ENCODE results near the gene RAC3. TPM values are rescaled to one million over a fixed set of nuclear protein-coding genes. Genes with fewer than 3 reads are reported as not detected.

RAC3 gene
- polyA plus RNA-seq (ENCODE audit: insufficient read length in 3 of 3), result 1 to 10 TPM; 8.2 to 9.3 (median 8.2) TPM

DNA sequence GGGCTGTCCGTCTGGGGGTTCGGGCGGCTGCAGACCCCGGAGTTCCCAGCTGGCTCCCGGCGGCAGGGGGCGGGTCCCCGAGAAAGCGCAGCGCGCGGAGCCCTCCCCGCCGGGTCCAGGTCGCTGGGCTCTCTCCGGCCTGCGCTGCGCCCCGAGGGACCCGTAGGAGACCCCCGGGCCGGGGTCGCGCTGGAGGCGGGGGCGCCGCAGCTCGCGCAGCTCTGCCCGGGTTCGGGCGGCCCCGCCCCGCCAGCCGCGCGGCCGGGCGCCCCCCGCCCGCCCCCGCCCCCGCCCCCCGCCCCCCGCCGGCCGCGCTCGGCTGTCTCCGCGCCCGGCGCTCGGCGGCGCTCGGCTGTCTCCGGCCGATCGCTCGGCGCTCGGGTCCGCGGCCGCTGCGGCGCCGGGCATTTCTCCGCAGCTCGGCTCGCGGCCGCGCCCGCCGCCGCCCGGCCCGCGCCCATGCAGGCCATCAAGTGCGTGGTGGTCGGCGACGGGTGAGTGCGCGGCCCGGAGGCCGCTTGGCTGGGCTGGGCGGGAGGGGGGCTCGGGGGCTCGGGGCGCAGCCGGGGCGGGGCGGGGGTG lies at the start of gene RAC3:
RAC3 (plus strand) TSS at position 376 of the 582 bp plus-strand sequence; CDS start at position 460, 84 bp downstream.
- DNase-seq (ENCODE audit: low read depth in 3 of 3, low spot score in 2 of 3), result no peak

DNA sequence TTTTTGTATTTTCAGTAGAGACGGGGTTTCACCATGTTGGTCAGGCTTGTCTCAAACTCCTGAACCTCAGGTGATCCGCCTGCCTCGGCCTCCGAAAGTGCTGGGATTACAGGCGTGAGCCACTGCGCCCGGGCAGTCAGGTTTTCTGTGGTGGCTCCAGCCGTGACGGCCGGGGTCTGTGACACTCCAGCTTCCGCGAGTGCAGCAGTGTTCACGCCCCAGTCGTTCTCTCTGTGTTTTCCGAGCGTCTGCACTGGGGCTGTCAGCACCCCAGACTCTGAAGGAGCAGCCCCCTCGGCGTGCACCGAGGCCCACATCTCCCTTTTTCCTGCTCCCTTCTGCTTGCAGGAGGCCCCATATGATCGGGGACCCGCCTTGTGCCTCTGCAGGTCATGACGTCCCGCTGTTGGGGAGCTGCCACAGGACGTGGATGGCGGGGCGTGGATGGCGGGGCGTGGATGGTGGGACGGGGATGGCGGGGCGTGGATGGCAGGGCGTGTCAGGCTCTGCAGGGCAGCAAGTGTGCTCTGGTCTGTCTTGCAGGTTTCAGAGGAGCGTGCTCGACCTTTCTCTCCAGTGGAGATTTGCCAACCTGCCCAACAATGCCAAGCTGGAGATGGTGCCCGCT lies 48.4 kb upstream of the RAC3 start:
- DNase-seq (ENCODE audit: low read depth in 3 of 3, low spot score in 2 of 3), result no peak

DNA sequence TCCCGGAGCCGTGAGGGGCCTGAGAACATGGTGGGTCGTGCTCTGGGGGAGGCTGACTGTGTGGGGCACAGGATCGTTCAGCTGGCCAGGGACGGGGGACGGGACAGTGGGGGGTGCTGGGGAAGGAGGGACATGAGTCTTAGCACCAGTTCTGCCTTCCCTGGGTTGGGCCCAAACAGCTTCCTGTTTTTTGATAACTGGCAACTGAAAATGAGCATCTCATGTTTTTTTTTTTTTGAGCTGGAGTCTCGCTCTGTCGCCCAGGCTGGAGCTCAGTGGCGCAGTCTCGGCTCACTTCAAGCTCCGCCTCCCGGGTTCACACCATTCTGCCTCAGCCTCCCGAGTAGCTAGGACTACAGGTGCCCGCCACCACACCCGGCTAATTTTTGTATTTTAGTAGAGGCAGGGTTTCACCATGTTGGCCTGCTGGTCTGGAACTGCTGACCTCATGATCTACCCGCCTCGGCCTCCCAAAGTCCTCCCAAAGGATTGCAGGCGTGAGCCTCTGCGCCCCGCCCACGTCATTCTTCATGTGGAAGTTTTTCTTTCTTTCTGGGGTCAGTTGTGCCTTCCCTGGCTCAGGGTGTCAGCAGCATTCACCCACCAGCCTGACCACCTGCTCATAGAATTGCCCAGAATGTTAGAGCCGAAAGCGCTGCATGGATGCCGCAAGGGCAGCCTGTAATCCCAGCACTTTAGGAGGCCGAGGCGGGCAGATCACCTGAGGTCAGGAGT lies 47.7 kb upstream of the RAC3 start:
- DNase-seq (ENCODE audit: low read depth in 3 of 3, low spot score in 2 of 3), result no peak

DNA sequence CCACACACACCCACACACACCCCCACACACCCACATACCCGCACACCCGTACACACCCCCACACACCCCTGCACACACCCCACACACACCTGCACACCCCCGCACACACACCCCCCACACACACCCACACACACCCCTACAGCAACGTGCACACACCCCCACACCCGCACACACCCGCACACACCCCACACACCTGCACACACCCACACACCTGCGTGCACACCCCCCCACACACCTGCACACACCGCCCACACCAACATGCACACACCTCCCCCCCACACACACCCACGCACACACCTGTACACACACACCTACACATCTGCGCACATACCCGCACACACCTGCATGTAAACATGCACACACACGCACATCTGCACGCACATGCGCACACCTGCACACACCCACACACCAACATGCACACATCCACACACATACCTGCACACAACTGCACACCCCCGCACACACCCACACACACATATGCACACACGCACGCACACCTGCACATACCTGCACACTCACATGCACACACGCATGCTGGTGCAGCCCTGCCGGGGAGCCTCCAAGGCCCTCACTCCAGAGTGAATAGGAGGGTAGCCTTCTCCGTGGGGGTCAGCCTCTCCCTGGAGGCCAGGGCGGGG lies 46.6 kb upstream of the RAC3 start:
- no peak for DNase-seq (ENCODE audit: low read depth in 3 of 3, low spot score in 2 of 3)

DNA sequence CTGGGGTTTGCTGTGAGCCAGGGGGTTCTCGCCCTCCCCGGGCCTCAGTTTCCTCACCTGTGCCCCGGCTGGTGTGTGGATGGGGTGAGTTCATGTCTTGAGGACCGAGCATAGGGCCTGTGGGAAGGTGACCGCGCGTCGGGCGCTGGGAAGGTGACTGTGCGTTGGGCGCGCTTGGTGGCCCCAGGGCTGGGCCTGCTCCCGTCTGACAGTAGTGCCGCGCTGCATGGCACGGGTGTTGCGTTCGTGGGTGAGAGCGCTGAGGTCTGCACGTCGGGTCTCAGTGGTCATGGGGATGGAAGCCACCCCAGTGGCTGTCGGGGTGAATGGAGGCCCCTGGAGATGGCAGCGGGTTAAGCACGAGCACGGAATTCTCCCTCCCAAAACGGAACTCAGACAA lies 44.9 kb upstream of the RAC3 start:
- no peak for DNase-seq (ENCODE audit: low read depth in 3 of 3, low spot score in 2 of 3)

DNA sequence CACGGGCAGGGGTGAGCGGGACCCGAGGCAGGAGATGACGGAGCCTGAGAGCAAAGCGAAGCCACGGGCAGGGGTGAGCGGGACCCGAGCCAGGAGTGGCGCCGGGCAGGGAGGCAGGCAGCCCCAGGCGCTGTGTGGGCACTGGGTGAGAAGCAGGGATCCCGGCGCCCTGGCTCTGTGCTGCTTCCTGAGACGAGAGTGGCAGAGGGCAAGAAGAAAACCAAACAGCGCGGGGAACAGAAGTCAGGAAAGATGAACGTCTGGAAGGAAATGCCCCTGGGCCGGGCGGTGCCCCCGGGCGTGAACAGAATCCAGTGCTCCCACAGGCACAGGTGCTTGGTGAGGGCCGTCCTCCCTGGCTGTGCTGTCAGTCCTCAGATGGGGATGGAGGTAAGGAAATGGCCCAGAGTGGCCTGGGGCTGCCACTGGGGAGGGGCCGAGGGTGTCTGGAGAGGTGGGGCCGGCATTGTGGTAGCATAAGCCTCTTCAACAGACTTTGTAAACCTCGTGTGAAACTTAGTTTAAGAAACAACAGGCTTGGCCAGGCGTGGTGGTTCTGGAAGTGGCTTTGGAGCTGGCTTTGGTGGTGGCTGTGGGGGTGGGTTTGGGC lies 44.2 kb upstream of the RAC3 start:
- DNase-seq (ENCODE audit: low read depth in 3 of 3, low spot score in 2 of 3), result no peak

DNA sequence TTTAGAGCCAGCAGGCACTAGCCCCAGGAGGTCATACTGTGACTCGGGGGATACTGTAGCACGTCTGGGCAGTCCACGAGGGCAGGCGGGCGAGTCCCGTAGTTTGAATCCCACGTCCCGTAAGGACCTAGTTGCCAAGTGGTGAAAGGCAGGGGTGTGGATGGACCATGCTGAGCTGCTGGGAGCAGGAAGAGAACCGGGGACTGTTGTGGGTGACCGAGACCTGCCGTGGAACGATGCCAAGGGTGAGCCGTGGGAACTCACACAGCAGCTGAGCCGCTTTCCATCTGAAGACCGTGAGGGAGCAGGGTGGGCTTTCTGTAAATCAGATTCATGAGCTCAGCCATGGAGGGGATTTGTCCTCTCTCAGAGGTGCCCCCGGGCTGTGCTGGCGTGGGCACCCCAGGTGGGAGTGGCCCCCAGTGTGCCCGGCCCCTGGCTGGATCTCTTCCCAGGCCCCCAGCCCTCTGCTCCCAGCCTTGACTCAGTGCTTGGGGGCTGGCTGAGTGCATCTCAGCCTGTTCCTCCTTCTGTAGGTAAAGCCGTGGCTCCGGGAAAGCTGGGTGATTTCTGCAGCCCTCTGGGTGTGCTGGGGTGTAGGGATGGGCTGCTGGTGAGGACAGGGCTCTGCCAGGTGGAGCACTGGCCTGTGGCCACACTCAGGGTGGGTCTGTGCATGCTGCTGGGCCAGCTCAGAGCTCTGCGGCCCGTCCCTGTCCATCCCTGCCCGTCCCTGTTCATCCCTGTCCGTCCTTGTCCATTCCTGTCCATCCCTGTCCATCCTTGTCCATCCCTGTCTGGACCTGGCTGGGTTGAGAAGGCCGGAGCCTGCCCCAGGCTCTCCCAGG lies 40.4 kb upstream of the RAC3 start:
- DNase-seq (ENCODE audit: low read depth in 3 of 3, low spot score in 2 of 3), result no peak

DNA sequence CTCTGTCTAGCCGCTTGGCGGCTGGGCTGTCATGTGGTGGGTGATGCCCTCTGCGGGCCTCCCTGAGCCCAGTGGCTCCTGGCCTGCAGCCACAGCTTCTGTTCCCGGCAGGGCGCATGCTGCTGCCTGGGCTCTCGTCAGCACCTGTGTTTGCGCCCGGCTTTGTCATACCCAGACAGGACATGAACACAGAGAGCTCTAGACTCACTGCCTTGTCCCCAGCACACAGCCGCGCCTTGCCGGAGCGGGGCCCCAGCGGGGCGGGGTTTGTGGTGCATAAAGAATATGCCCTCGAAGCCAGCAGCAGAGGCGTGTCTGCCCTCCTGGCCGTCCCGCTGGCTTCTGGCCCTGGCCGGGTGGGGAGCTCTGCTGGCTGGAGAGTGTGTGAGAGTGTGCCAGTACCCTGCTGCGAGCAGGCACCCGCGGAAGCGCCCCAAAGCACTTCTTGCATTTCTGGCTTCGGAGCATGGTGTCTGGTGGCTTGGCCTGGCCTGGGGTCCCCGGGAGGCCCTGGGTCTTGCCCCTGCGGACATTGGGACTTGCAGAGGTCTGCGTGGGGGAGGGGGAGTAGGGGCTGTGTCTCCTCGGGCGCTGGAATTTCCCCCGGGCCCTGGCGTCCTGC lies 39.7 kb upstream of the RAC3 start:
- DNase-seq (ENCODE audit: low read depth in 3 of 3, low spot score in 2 of 3), result no peak

DNA sequence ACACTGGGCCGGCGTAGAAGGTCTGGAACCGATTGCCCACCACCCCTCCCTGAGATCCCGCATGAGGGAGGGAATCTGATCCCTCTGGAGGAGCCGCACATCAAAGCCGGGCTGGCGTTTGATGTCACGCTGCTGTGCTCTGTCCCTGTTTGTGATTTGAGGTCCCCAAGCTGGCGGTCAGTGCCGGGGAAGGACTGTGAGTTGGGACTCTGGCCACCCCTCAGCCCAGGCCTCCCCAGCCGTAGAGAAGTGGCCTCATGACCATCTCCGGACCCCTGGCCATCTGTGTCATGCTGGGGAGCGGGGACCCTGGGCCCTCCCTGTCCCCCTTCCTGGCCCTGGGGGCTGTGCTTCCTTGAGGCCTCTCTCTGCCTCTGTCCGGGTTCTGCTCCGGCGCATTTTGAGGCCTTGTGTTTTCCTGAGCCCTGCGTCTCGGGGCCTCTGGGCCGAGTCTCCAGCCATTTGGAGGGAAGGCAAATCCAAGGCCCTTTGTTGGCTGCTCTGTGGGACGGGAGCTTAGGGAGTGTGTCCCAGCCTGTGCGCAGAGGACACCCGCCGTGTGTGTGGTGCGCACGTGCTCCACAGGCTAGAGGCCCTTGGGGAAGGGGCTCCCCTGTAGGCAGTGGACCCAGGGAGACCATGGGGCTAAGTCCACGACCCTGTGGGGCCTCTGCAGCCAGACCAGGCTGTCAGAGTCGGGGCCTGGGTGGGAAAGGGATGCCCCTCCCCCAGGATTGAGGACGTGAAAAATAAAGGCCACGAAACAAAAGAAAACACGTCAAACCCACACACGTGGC lies 39.0 kb upstream of the RAC3 start:
- DNase-seq (ENCODE audit: low read depth in 3 of 3, low spot score in 2 of 3), result no peak

DNA sequence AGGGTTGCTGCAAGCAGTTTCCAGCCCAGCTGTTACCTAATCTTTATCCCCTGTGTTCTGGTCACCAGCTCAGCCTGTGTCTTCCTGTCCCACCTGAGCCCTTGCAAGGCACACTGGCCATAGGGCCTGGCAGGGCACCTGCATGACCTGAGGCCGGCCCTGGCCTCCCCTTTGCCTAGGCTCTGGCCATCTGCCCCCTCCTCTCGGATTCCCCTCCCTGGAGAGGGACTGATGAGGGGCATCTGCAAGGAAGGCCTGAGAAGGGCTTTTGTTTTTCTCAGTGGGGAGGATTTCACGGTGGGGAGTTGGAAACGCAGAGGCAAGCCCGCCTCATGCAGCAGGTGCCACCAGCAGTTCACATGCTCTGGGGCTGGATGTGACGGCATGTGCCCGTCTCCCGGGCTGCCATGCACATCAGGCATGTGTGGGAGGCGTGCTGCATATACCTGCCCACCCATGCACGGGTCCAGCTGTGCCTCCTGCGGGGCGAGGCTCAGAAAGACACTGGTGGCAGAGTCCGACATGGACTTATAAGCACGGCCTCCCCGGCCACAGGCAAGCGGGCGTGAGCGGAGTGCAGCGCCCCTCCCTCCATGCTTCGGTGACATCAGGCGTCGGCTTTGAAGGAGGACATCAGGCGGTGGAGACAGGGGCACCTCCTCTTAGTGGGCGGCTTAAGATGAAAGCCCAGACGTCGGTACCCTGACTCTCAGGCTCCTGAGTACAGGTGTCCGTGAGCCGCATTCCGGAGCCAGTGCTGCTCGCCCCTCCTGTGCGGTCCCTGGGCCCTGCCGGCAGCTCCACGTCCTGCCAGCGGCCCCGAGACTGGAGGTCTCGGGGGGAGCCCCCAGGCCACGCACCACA lies 37.5 kb upstream of the RAC3 start:
- no peak for DNase-seq (ENCODE audit: low read depth in 3 of 3, low spot score in 2 of 3)

DNA sequence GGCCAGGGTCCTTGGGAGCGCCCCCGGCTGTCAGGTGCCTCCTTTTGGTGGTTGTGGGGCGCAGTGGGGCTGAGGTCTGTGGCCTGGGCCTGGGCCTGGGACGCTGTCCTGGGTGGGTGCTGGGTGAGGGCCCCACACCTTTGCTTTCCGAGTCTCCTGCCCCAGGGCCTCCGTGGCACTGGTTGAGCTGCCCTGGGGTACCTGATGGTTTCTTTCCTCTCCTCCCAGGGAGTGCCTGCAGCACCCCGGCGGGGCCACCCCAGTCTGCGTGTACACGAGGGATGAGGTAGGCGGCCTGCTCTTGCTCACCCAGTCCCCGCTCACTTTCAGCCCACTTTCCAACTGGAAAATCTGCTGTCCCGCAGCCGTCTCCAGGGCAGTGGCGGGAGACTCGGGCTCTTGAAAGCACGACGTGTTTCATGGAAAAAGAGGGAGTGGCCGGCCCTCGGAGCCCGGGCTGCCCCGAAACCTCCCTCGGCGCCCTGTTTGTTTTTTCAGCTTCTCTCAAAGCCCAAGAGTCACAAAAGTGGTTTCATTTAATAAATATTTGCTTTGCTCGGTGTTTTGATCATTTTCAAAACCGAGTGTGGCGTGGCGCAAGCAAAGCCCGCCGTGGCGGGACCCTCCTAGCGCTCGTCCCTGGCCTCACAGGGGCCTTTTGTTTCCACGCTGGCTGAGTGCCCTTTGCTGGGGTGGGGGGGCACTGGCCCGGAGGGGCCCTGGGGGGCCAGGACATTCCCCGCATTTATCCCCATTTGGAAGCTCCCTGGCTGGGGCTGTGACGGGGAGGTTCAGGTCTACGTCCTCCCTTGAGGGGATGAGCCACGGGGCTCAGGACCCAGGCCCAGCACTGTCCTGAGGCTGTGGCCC lies 36.6 kb upstream of the RAC3 start:
- DNase-seq (ENCODE audit: low read depth in 3 of 3, low spot score in 2 of 3), result no peak

DNA sequence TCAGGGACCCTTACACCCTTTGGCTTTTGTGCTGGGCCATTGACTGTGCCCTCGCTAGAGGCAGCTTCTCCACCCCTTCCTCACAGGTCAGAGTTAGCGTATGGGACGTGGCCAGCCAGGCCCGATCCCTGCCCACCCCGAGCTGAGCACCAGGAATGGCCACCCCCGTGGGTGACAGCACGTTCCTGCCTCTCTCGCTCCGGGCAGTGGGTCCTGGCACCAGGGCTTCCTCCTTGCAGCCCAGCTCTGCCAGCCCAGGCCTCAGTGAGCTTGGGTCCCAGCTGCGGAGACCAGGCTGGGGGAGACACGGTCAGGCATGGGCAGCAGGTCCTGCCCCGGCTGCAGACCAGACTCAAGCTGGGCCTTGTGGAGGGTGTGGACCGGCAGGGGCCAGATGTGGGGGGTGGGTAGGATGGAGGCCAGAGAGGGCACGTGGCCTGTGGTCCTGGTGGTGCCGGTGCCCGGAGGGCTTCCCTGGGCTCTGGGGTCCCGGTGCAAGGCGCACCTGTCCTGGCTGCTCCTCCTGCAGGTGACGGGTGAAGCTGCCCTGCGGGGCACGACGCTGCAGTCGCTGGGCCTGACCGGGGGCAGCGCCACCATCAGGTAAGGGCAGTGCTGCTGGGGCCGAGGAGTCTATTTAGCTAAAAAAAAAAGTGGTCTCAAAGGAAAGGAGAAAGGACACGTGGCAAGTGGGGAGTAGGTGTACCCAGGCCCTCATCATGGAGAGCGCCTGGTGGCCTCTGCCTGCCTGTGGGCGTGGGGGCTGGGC lies 35.8 kb upstream of the RAC3 start:
- no peak for DNase-seq (ENCODE audit: low read depth in 3 of 3, low spot score in 2 of 3)

DNA sequence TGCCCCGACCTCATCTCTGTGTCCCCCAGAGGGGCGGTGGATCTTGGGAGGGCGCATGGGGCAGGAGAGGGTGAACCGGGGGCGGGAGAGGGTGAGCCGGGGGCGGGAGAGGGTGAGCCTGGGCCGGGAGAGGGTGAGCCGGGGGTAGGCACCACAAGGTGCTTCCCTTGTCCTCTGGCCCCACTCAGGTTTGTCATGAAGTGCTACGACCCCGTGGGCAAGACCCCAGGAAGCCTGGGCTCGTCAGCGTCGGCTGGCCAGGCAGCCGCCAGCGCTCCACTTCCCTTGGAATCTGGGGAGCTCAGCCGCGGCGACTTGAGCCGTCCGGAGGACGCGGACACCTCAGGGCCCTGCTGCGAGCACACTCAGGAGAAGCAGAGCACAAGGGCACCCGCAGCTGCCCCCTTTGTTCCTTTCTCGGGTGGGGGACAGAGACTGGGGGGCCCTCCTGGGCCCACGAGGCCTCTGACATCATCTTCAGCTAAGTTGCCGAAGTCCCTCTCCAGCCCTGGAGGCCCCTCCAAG lies 35.2 kb upstream of the RAC3 start:
- DNase-seq (ENCODE audit: low read depth in 3 of 3, low spot score in 2 of 3), result no peak

DNA sequence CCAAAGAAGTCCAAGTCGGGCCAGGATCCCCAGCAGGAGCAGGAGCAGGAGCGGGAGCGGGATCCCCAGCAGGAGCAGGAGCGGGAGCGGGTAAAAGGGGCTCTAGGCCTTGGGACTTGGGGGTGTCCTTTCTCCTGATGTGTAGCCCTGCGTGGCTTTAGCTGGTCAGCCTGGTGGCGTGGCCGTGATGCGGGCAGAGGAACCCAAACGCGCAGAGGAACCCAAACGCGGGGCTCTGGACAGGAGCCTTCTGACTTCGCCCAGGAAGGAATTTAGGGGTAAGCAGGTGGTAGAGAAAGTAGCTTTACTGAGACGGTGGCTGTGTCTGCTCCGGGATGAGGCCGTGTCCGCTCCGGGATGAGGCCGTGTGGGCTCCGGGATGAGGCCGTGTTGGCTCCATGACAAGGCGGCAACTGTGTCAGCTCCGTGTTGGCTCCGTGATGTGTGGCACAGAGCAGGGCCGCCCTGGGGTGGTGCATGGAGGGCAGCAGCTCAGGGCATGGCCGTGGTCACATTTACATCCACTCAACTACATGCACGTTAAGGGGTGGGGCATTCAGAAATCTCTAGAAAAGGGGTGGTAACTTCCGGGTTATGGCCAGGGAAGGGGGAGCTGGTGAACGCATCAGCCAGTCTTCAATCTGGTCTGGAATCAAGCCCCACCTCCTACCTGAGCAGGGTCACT lies 34.6 kb upstream of the RAC3 start:
- DNase-seq (ENCODE audit: low read depth in 3 of 3, low spot score in 2 of 3), result no peak

DNA sequence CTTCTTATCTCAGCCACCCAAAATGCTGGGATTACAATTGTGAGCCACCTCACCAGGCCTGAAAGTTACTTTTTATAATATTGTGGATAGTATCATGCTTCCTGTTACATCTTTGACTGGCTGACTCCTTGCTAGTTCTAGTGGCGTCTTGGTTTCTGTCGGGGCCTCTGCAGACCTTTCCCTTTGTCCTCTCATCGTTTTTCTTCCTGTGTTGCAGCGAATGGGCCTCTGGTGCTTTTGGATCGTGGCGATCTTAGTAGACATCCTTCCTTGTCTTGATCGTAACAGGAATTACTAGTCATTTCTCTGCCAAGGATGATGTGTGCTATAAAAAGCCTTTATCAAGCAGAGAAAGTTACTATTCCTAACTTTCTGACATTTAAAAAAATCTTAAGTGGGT lies 33.3 kb upstream of the RAC3 start:
- no peak for DNase-seq (ENCODE audit: low read depth in 3 of 3, low spot score in 2 of 3)

Measured in right renal cortex interstitium (tissue), 3 donors.